Neural crest cell (in vitro differentiated cells): ENCODE measurements around the gene STIM1. TPM values are rescaled to one million over a fixed set of nuclear protein-coding genes. Genes with fewer than 3 reads are reported as not detected.

Source experiments
- DNase-seq: peaks from one replicate; pipeline ENCODE4 v3.0.0; 2021; ENCODE audit warnings: low read depth, mixed read lengths, low spot score
- H3K27ac Mint-ChIP-seq: one replicate; pipeline ENCODE4 v1.8.0; 2021; ENCODE audit warnings: mild to moderate bottlenecking, mixed read lengths; ENCODE audit not compliant: unreplicated experiment
- H3K27me3 Mint-ChIP-seq: 2 replicates; pipeline ENCODE4 v1.8.0; 2021; ENCODE audit warnings: low read depth, mild to moderate bottlenecking, mixed read lengths
- H3K36me3 Mint-ChIP-seq: 2 replicates; pipeline ENCODE4 v1.8.0; 2021; ENCODE audit warnings: low read depth, mild to moderate bottlenecking, mixed read lengths
- H3K4me1 Mint-ChIP-seq: 2 replicates; pipeline ENCODE4 v1.8.0; 2021; ENCODE audit warnings: mixed read lengths
- H3K4me3 Mint-ChIP-seq: one replicate; pipeline ENCODE4 v1.8.0; 2021; ENCODE audit warnings: mild to moderate bottlenecking, mixed read lengths
- H3K9me3 Mint-ChIP-seq: 2 replicates; pipeline ENCODE4 v1.8.0; 2021; ENCODE audit warnings: mixed read lengths
- total RNA-seq: library from RNA; stranded (reverse); gene quantifications from 2 replicates; pipeline ENCODE4 v1.2.1, GENCODE V29; 2021
- TF ChIP-seq, protein P1 (sequence below): fragments of 200-600 bp; sonication (generic); conservative IDR thresholded peaks from 2 replicates; pipeline ENCODE4 v1.5.0; 2021; ENCODE audit warnings: antibody characterized with exemption, mild to moderate bottlenecking

STIM1 gene
- total RNA-seq, 1 donor from 2014 or later, result 24.4 TPM

- Mint-ChIP-seq H3K9me3 (no peaks in the 10 kb centered on the region), H3K36me3 (no peaks in the 10 kb centered on the region), H3K4me1 (peaks cover 11% of the 10 kb centered on the region), H3K27ac (no peak overlapping the region), H3K4me3 (no peak overlapping the region), H3K27me3 (no peaks in the 10 kb centered on the region)
- no peak for DNase-seq
- TF ChIP-seq, protein P1, sequence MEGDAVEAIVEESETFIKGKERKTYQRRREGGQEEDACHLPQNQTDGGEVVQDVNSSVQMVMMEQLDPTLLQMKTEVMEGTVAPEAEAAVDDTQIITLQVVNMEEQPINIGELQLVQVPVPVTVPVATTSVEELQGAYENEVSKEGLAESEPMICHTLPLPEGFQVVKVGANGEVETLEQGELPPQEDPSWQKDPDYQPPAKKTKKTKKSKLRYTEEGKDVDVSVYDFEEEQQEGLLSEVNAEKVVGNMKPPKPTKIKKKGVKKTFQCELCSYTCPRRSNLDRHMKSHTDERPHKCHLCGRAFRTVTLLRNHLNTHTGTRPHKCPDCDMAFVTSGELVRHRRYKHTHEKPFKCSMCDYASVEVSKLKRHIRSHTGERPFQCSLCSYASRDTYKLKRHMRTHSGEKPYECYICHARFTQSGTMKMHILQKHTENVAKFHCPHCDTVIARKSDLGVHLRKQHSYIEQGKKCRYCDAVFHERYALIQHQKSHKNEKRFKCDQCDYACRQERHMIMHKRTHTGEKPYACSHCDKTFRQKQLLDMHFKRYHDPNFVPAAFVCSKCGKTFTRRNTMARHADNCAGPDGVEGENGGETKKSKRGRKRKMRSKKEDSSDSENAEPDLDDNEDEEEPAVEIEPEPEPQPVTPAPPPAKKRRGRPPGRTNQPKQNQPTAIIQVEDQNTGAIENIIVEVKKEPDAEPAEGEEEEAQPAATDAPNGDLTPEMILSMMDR, result no peak
Observed at GRCh38 chr11:3877364-3878257, 22.1 kb downstream of the STIM1 start.

- no peaks in the 10 kb centered on the region for H3K9me3 Mint-ChIP-seq
- no peaks in the 10 kb centered on the region for H3K36me3 Mint-ChIP-seq
- H3K27me3 Mint-ChIP-seq, result no peaks in the 10 kb centered on the region
- H3K27ac Mint-ChIP-seq, result no peak overlapping the region
- H3K4me1 Mint-ChIP-seq, result peaks cover 11% of the 10 kb centered on the region
- DNase-seq, result no peak
- TF ChIP-seq, protein P1, result no peak
- no peak overlapping the region for H3K4me3 Mint-ChIP-seq
Observed at GRCh38 chr11:3878258-3878584, 22.8 kb downstream of the STIM1 start.

- Mint-ChIP-seq H3K9me3 (no peaks in the 10 kb centered on the region), H3K27ac (no peak overlapping the region), H3K36me3 (no peaks in the 10 kb centered on the region), H3K27me3 (no peaks in the 10 kb centered on the region), H3K4me3 (no peak overlapping the region), H3K4me1 (peaks cover 11% of the 10 kb centered on the region)
- TF ChIP-seq, protein P1, result no peak
- DNase-seq, result no peak
Observed at GRCh38 chr11:3879216-3879966, 23.9 kb downstream of the STIM1 start.

DNA sequence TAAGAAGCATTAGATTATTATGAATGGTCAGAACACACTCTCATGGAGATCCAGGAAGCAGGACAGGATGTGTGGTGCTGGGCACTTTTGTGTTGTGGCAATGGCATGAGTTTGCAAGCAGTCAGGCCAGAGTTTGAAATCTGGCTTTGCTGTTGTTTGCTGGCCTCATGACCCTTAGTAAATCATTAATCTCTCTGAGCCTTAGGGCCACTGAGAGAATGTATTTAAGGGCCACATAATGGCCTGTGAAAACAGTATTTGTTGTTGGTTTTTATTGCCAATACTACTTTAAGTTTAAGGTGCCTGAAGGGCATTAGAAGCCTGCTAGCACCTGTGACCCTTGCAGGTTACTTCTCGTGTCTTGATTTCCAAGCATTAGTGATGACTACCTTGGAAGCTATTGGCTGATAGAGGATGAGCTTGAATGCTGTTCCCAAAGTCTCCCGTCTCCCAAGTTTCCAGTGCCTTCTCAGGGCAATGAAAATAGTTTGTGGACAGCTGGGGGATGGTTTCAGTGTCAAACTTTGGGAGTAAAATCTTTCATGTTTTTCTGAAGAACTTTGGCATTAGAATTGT, 24.6 kb downstream of the STIM1 start:
- no peak for DNase-seq
- peaks cover 11% of the 10 kb centered on the region for H3K4me1 Mint-ChIP-seq
- no peak overlapping the region for H3K4me3 Mint-ChIP-seq
- no peaks in the 10 kb centered on the region for H3K9me3 Mint-ChIP-seq
- TF ChIP-seq, protein P1, result no peak
- no peaks in the 10 kb centered on the region for H3K27me3 Mint-ChIP-seq
- no peak overlapping the region for H3K27ac Mint-ChIP-seq
- H3K36me3 Mint-ChIP-seq, result no peaks in the 10 kb centered on the region

DNA sequence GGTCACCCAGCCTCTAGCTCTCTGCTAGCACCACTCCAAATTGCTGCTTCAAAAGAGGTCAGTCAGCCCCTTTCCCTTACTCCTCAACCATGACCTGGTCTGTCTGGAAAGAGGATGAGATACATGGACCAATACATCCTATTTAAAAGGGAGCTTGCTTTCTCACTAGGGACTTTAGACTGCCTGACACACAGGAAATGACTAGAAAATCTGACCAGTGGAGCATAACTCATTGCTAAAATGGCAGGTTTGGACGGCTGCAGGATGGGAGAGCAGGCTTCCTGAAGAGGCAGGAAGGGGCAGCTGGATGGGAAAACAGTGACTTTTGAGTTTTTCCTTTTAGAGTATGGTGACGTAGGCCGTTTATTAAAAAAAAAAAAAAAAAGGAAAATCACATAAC, 25.3 kb downstream of the STIM1 start:
- no peaks in the 10 kb centered on the region for H3K27me3 Mint-ChIP-seq
- H3K9me3 Mint-ChIP-seq, result no peaks in the 10 kb centered on the region
- H3K4me3 Mint-ChIP-seq, result no peak overlapping the region
- DNase-seq, result no peak
- TF ChIP-seq, protein P1, result no peak
- no peaks in the 10 kb centered on the region for H3K36me3 Mint-ChIP-seq
- no peak overlapping the region for H3K27ac Mint-ChIP-seq
- H3K4me1 Mint-ChIP-seq, result peaks cover 11% of the 10 kb centered on the region
